Smooth muscle cell (in vitro differentiated cells): ENCODE data around the gene TMEM232. TPM values are rescaled to one million over a fixed set of nuclear protein-coding genes. Genes with fewer than 3 reads are reported as not detected.

Experiments used
- DNase-seq: peaks from one replicate; lab custom pipeline; 2025; ENCODE audit not compliant: unreplicated experiment; lab: John Stamatoyannopoulos, UW
- H2AFZ ChIP-seq: fragments of 200-600 bp; sonication (generic); 2 replicates; pipeline ENCODE4 v1.6.0; 2016; ENCODE audit warnings: antibody characterized with exemption, low read depth, mild to moderate bottlenecking
- H3F3A ChIP-seq: fragments of 200-600 bp; sonication (generic); 2 replicates; pipeline ENCODE4 v1.6.0; 2017; ENCODE audit warnings: antibody characterized with exemption, low read depth
- H3K27ac ChIP-seq: fragments of 200-600 bp; sonication (generic); 2 replicates; pipeline ENCODE4 v1.5.1; 2016; ENCODE audit warnings: low read depth, mild to moderate bottlenecking
- H3K27me3 ChIP-seq: fragments of 200-600 bp; sonication (generic); 2 replicates; pipeline ENCODE4 v1.6.1; 2016; ENCODE audit warnings: low read depth, mild to moderate bottlenecking
- H3K36me3 ChIP-seq: fragments of 200-600 bp; sonication (generic); 2 replicates; pipeline ENCODE4 v1.5.1; 2016; ENCODE audit warnings: low read depth
- H3K4me1 ChIP-seq: fragments of 200-600 bp; sonication (generic); 2 replicates; pipeline ENCODE4 v1.5.1; 2016; ENCODE audit warnings: low read depth
- H3K4me2 ChIP-seq: fragments of 200-600 bp; sonication (generic); 2 replicates; pipeline ENCODE4 v1.6.0; 2016; ENCODE audit warnings: mild to moderate bottlenecking
- H3K4me3 ChIP-seq: fragments of 200-600 bp; sonication (generic); 2 replicates; pipeline ENCODE4 v1.5.1; 2016; ENCODE audit warnings: mild to moderate bottlenecking
- H3K79me2 ChIP-seq: fragments of 200-600 bp; sonication (generic); 2 replicates; pipeline ENCODE4 v1.6.0; 2016; ENCODE audit warnings: low read depth, mild to moderate bottlenecking
- H3K9ac ChIP-seq: fragments of 200-600 bp; sonication (generic); 2 replicates; pipeline ENCODE4 v1.6.0; 2016; ENCODE audit warnings: low read depth
- H3K9me3 ChIP-seq: fragments of 200-600 bp; sonication (generic); replicated peaks from 2 replicates; pipeline ENCODE4 v1.5.1; 2016; ENCODE audit warnings: low read depth
- H4K20me1 ChIP-seq: fragments of 200-600 bp; sonication (generic); 2 replicates; pipeline ENCODE4 v1.6.0; 2016; ENCODE audit warnings: low read depth
- WGBS: methylation state at CpG from one replicate; pipeline ENCODE4 v1.1.7; 2016; ENCODE audit warnings: low lambda C conversion rate; 5-methylcytosine and 5-hydroxymethylcytosine counted together
- polyA plus RNA-seq: library from polyadenylated mRNA; unstranded; fragments of >200 nt; fragmentation: Nextera tagmentation; extraction: Ambion mirVana; gene quantifications from 2 replicates; pipeline ENCODE4 v1.2.1, GENCODE V29; 2016
- total RNA-seq: library from RNA; depleted of rRNA; stranded (reverse); fragments of >200 nt; gene quantifications from 2 replicates; pipeline ENCODE4 v1.2.3, GENCODE V29; 2014
- TF ChIP-seq, protein P1 (sequence below): fragments of 200-600 bp; sonication (generic); IDR thresholded peaks from 2 replicates; pipeline ENCODE4 v1.5.1; 2017; ENCODE audit warnings: borderline replicate concordance, mild to moderate bottlenecking, antibody characterized with exemption; ENCODE audit not compliant: insufficient read depth, poor library complexity, severe bottlenecking

TMEM232 gene
- total and polyA plus RNA-seq, 2 experiments from 2014 or later, result 0.49 to 1.0 TPM

DNA sequence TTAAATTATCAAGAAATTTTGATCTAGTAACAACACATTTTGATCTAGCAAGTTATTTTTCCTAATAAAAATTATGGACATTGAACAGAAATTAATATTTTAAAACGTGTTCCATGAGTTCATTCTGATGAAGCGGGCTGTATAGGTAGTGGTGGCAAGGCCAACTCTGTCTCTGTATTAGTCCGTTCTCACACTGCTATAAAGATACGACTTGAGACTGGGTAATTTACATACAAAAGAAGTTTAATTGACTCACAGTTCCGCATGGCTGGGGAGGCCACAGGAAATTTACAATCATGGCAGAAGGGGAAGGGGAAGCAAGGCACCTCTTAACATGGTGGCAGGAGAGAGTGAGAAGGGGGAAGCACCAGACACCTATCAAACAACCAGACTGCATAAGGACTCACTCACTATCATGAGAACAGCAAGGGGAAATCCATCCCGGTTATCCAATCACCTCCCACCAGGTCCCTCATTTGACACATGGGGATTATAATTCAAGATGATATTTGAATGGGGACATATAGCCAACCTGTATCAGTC, 61.2 kb downstream of the TMEM232 start:
- DNase-seq, result no peak
- no peak overlapping the region for H3K27ac ChIP-seq
- no peaks in the 10 kb centered on the region for H3K36me3 ChIP-seq
- WGBS, result 59% methylated on average over 6 of the region's 6 CpGs
- no peaks in the 10 kb centered on the region for H3K79me2 ChIP-seq
- no peaks in the 10 kb centered on the region for H3K27me3 ChIP-seq
- H3K4me2 ChIP-seq, result no peak overlapping the region
- H4K20me1 ChIP-seq, result no peaks in the 10 kb centered on the region
- no peak overlapping the region for H3K4me3 ChIP-seq
- no peaks in the 10 kb centered on the region for H3K9me3 ChIP-seq
- no peak overlapping the region for H3K9ac ChIP-seq
- TF ChIP-seq, protein P1, sequence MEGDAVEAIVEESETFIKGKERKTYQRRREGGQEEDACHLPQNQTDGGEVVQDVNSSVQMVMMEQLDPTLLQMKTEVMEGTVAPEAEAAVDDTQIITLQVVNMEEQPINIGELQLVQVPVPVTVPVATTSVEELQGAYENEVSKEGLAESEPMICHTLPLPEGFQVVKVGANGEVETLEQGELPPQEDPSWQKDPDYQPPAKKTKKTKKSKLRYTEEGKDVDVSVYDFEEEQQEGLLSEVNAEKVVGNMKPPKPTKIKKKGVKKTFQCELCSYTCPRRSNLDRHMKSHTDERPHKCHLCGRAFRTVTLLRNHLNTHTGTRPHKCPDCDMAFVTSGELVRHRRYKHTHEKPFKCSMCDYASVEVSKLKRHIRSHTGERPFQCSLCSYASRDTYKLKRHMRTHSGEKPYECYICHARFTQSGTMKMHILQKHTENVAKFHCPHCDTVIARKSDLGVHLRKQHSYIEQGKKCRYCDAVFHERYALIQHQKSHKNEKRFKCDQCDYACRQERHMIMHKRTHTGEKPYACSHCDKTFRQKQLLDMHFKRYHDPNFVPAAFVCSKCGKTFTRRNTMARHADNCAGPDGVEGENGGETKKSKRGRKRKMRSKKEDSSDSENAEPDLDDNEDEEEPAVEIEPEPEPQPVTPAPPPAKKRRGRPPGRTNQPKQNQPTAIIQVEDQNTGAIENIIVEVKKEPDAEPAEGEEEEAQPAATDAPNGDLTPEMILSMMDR, result no peak
- no peaks in the 10 kb centered on the region for H3F3A ChIP-seq
- H2AFZ ChIP-seq, result no peak overlapping the region
- no peaks in the 10 kb centered on the region for H3K4me1 ChIP-seq

DNA sequence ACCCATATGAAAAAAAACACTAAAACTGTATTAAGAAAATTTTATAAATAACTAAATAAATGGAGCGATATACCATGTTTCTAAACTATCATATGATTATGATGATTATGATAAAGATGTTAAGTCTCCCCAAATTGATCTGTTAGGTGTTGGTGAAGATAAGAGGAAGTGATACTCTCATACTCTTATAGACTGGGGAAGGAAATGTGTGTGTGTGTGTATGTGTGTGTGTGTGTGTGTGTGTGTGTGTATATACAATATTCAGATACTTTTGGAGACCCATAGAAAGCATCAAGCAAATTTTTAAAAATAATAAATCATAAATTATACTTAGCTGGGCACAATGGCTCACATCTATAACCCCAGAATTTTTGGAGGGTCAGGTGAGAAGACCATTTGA, 62.9 kb downstream of the TMEM232 start:
- 95% methylated on average over 1 of the region's 1 CpG for WGBS
- Histone ChIP-seq H3F3A (no peaks in the 10 kb centered on the region), H3K27me3 (no peaks in the 10 kb centered on the region)

DNA sequence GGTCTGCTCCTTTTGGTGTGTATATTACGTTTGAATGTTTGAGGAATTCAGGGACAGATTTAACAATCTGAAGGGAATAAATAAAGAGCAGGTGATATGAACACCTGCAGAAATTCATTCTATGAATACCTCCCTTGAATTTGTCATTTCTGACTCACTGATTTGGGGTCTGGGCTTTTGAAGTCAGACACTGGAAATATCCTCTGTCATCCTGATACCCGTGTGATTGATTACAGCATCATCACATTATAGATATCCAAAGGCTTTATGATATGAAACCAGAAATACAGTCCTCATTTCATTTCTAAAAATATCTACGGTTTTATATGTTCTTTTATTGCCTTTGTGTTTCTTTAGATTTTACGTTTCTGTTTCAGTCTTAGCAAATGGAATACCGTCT, 68.5 kb downstream of the TMEM232 start:
- Histone ChIP-seq H3K4me3 (no peak overlapping the region), H3K4me1 (no peaks in the 10 kb centered on the region), H2AFZ (no peak overlapping the region), H4K20me1 (no peaks in the 10 kb centered on the region), H3K9ac (no peak overlapping the region), H3K4me2 (no peak overlapping the region), H3K9me3 (no peaks in the 10 kb centered on the region), H3F3A (no peaks in the 10 kb centered on the region), H3K27ac (no peak overlapping the region), H3K36me3 (no peaks in the 10 kb centered on the region), H3K79me2 (no peaks in the 10 kb centered on the region), H3K27me3 (no peaks in the 10 kb centered on the region)
- WGBS, result 88% methylated on average over 5 of the region's 5 CpGs
- DNase-seq, result no peak
- TF ChIP-seq, protein P1, result no peak

More for the DNA sequence above, 62.9 kb downstream of the TMEM232 start:
- TF ChIP-seq, protein P1, result no peak
- no peaks in the 10 kb centered on the region for H3K79me2 ChIP-seq
- no peak overlapping the region for H3K27ac ChIP-seq
- no peaks in the 10 kb centered on the region for H4K20me1 ChIP-seq
- no peak overlapping the region for H2AFZ ChIP-seq
- no peak overlapping the region for H3K4me3 ChIP-seq
- no peaks in the 10 kb centered on the region for H3K4me1 ChIP-seq
- H3K4me2 ChIP-seq, result no peak overlapping the region
- no peaks in the 10 kb centered on the region for H3K36me3 ChIP-seq
- no peaks in the 10 kb centered on the region for H3K9me3 ChIP-seq
- no peak overlapping the region for H3K9ac ChIP-seq
- DNase-seq, result no peak
